Measurements from ENCODE around the gene MTNR1A.

Gene MTNR1A

GRCh38 chr4:186485150-186485549 lies 70.2 kb downstream of the MTNR1A start:
- H3K4me1 Mint-ChIP-seq, result no peaks in the 10 kb centered on the region
- no peak for ATAC-seq
- H3K36me3 Mint-ChIP-seq, result no peaks in the 10 kb centered on the region
- H3K9me3 Mint-ChIP-seq, result peaks cover under 1% of the 10 kb centered on the region
- no peak overlapping the region for H3K27ac Mint-ChIP-seq
- no peak for DNase-seq (ENCODE audit: low spot score in 2 of 2)
- no peak overlapping the region for H3K4me3 Mint-ChIP-seq

- Mint-ChIP-seq H3K4me3 (no peak overlapping the region), H3K27ac (no peak overlapping the region), H3K4me1 (no peaks in the 10 kb centered on the region), H3K36me3 (no peaks in the 10 kb centered on the region), H3K9me3 (no peaks in the 10 kb centered on the region)
- no peak for DNase-seq (ENCODE audit: low spot score in 2 of 2)
- no peak for ATAC-seq
These were observed 71.7 kb downstream of the MTNR1A start for GRCh38 chr4:186483656-186484055.

Measured in stimulated activated effector memory CD8-positive, alpha-beta T cell treated with anti-CD3 and anti-CD28 coated beads, Interleukin-12 subunit alpha, Interleukin-12 subunit beta, amount 100 ng/mL, for 72 hours (primary cell).